NT2/D1 (cell line): ENCODE measurements around the gene LRMDA.

Experiments
- DNase-seq: peaks from one replicate; pipeline ENCODE4 v3.0.0-alpha.2; 2011; ENCODE audit warnings: low read depth, low spot score
- H3K27me3 ChIP-seq: 2 replicates; pipeline ENCODE4 v1.6.0; 2011; ENCODE audit warnings: mild to moderate bottlenecking; ENCODE audit not compliant: insufficient read length, insufficient read depth
- H3K36me3 ChIP-seq: 2 replicates; pipeline ENCODE4 v1.6.1; 2011; ENCODE audit warnings: mild to moderate bottlenecking, low read length, mixed read lengths; ENCODE audit not compliant: insufficient read depth, insufficient read length
- H3K4me1 ChIP-seq: 2 replicates; pipeline ENCODE4 v1.5.1; 2011; ENCODE audit not compliant: insufficient read depth, insufficient read length
- H3K4me3 ChIP-seq: 2 replicates; pipeline ENCODE4 v1.5.1; 2011; ENCODE audit warnings: low read depth; ENCODE audit not compliant: insufficient read length
- H3K9ac ChIP-seq: 2 replicates; pipeline ENCODE4 v1.6.0; 2011; ENCODE audit warnings: low read depth; ENCODE audit not compliant: insufficient read length
- H3K9me3 ChIP-seq: 2 replicates; pipeline ENCODE4 v1.5.1; 2011; ENCODE audit warnings: mild to moderate bottlenecking, low read length; ENCODE audit not compliant: insufficient read depth
- SUZ12 ChIP-seq: IDR thresholded peaks from 2 replicates; pipeline ENCODE4 v1.6.1; 2011; ENCODE audit not compliant: insufficient read length, insufficient read depth; ENCODE audit errors: extremely low read depth
- YY1 ChIP-seq: IDR thresholded peaks from 2 replicates; pipeline ENCODE4 v1.6.1; 2011; ENCODE audit not compliant: insufficient read length, insufficient read depth
- ZNF274 ChIP-seq: IDR thresholded peaks from 2 replicates; pipeline ENCODE4 v1.6.1; 2011; ENCODE audit warnings: mild to moderate bottlenecking, low read depth, low read length

Gene LRMDA

DNA sequence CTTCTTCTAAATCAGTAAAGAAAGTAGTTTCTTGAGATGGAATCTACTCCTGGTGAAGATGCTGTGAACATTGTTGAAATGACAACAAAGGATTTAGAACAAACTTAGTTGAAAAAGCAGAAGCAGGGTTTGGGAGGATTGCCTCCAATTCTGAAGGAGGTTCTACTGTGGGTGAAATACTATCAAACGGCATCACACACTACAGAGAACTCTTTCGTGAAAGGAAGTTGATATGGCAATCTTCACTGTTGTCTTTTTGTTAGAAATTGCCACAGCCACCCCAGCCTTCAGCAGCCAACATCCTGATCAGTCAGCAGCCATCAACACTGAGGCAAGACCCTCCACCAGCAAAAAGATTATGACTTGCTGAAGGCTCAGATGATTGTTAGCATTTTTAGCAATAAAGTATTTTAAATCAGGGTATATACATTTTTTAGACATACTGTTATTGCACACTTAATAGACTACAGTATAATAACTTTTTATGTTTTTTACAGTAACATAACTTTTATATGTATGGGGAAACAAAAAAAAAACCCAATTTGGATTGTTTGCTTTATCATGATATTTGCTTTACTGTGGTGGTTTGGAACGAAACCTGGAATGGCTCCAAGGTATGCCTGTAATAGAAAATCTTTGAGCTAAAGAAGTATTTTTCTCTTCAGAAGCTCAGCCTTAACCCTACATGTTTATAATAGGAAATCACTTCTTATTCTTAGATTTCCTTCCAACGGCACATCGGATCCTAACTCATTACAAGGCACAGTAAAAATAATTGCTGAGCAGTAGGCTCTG, 257.3 kb downstream of the LRMDA start:
- no peaks in the 10 kb centered on the region; the same call in 1 of the 2 replicates for H3K9me3 ChIP-seq
- H3K9ac ChIP-seq = no peak overlapping the region
- H3K4me1 ChIP-seq = no peaks in the 10 kb centered on the region
- no peaks in the 10 kb centered on the region for H3K36me3 ChIP-seq
- TF ChIP-seq ZNF274 = no peak
- no peak for TF ChIP-seq SUZ12
- no peak for TF ChIP-seq YY1
- DNase-seq = no peak
- H3K4me3 ChIP-seq = no peak overlapping the region
- H3K27me3 ChIP-seq = no peaks in the 10 kb centered on the region

DNA sequence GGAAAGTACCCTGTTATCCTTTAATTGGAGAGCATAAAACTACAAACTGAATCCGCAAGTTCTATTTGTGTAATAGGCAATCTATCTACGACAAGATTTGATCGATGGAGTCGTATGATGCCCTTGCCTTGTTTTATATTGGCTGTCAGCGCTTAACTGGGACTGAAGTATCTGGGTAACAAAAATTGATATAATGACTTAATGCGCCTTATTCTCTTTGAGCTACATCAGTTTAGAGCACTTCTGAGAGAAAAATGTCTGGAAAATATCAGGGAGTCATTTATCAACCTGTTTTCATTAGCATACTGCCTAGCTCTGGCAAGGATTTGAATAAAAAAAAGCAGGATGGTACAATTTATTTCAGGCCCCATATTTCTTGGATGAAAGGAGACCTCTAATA, 262.1 kb downstream of the LRMDA start:
- TF ChIP-seq YY1 (no peak), SUZ12 (no peak), ZNF274 (no peak)
- Histone ChIP-seq H3K4me1 (no peaks in the 10 kb centered on the region), H3K36me3 (no peaks in the 10 kb centered on the region), H3K27me3 (no peaks in the 10 kb centered on the region), H3K9ac (no peak overlapping the region), H3K9me3 (peaks cover 6% of the 10 kb centered on the region), H3K4me3 (no peak overlapping the region)
- DNase-seq = no peak

DNA sequence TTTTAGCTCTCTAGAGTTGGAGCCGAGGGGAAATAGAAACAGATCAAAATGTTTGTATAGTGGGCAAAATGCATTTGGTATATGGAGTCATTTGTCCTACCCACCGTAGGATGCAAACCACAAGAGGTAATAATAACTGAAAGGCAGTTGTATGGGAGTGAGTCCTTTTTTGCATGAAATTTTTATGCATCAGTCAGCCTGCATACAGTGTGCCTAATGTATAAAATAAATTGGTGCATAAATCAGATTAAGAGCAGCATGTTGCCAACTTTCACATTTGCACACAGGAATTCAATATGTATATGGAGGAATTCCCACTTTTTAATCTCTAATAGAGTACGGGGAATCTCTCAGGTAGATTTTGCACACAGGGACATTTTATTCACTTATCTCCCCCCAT, 262.8 kb downstream of the LRMDA start:
- H3K36me3 ChIP-seq = no peaks in the 10 kb centered on the region
- no peaks in the 10 kb centered on the region for H3K27me3 ChIP-seq
- no peak for TF ChIP-seq SUZ12
- no peak for TF ChIP-seq ZNF274
- TF ChIP-seq YY1 = no peak
- H3K9ac ChIP-seq = no peak overlapping the region
- no peak for DNase-seq
- no peaks in the 10 kb centered on the region for H3K4me1 ChIP-seq
- no peak overlapping the region for H3K4me3 ChIP-seq
- H3K9me3 ChIP-seq = peaks cover 6% of the 10 kb centered on the region

DNA sequence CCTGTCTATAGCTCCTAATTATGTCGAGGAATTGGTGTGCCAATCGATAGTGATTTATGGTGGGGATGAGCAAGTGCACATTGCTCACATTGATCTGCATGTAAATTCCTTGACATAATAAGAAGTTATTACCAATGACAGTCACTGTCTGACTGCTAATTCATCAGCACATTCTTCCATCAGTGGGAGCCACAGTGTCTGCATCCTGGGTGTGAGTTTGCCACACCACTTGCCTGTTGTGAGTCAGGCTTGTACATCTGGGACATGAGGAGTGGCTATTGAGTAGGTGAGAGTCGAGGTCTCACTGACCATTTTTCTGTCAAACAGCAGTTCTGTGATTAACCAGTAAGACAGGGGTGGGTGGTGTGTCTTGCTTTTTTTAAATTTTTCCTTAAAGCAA, 263.4 kb downstream of the LRMDA start:
- Histone ChIP-seq H3K27me3 (no peaks in the 10 kb centered on the region), H3K36me3 (no peaks in the 10 kb centered on the region), H3K9me3 (peaks cover 9% of the 10 kb centered on the region), H3K4me3 (no peak overlapping the region), H3K9ac (no peak overlapping the region), H3K4me1 (no peaks in the 10 kb centered on the region)
- TF ChIP-seq YY1 = no peak
- no peak for DNase-seq

DNA sequence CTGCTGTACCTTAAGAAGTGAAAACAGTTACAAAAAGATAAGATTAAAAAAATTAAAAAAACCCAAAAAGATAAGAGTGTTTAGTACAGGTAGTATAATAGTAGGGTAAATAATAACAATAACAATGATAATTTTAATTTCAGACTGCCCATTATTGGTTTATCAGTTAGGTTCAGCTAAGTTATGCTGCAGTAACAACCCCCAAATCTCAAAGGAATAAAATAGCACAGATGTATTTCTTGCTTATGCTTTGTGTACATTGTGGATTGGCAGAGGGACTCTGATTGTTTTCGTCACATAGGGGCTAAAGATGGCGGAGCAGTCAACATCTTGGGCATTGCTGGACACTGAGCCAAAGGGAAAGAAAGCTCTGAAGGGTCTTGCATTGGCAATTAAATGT, 264.6 kb downstream of the LRMDA start:
- no peak for DNase-seq
- Histone ChIP-seq H3K9ac (no peak overlapping the region), H3K36me3 (no peaks in the 10 kb centered on the region), H3K9me3 (peaks cover 11% of the 10 kb centered on the region), H3K27me3 (no peaks in the 10 kb centered on the region), H3K4me3 (no peak overlapping the region), H3K4me1 (no peaks in the 10 kb centered on the region)
- TF ChIP-seq SUZ12 = no peak

DNA sequence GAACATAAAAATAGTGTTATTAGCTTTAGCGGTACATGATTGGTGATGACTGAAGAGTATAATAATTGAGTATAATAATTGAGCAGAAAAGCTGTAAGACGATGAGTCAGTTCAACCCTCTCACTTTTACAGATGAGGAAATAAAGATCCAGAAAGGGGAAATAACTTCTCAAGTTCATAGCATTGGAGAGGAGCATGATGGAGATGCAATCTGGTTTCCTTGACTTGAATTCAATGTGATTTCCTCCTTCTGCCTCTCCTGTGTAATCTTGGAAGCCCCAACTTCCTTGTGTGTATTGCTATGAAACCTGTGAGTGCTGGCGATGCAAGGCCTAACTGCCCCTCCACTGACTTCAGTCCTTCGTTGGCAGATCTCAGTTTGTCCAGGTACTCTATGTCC, 265.1 kb downstream of the LRMDA start:
- H3K9me3 ChIP-seq = peaks cover 11% of the 10 kb centered on the region
- H3K36me3 ChIP-seq = no peaks in the 10 kb centered on the region
- H3K9ac ChIP-seq = no peak overlapping the region
- no peaks in the 10 kb centered on the region for H3K4me1 ChIP-seq
- TF ChIP-seq ZNF274 (no peak), YY1 (no peak), SUZ12 (no peak)
- no peaks in the 10 kb centered on the region for H3K27me3 ChIP-seq
- H3K4me3 ChIP-seq = no peak overlapping the region
- DNase-seq = no peak

DNA sequence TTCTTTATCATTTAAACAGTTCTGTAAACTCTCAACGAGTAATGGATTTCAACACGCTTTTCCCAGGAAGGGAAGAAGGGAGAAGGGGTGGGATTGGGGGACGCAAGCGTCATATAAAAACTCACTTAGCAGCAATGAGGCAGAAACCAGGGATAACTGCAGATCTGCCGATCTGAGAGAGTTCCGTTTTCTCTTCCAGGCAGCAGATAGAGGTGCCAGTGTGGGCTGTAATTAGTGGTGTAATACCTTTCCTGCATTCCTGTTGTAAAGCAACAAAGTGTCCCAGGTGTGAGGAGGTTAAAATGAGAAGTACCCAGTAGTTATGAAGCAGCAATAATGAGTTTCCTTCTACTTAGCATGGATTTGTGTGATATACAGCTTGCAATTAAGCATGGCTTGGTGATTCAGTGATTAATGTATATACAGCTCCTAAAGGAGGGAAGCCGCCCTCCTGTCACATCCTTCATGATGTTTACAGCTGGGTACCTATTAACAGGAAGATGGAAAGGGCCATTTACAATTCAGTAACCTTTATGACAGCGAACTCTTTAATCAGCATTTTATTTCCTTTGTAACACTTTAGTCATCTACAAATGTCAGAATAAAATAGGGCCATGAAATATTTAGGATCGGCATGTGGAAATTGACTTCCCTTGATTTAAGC, 271.9 kb downstream of the LRMDA start:
- H3K4me3 ChIP-seq = no peak overlapping the region
- H3K9ac ChIP-seq = no peak overlapping the region
- no peak for TF ChIP-seq YY1
- H3K36me3 ChIP-seq = no peaks in the 10 kb centered on the region
- H3K9me3 ChIP-seq = 0 out of 2 replicates have a peak, but pooled peaks cover 5% of the 10 kb centered on the region
- H3K27me3 ChIP-seq = peaks cover 2% of the 10 kb centered on the region
- DNase-seq = no peak
- H3K4me1 ChIP-seq = no peaks in the 10 kb centered on the region

DNA sequence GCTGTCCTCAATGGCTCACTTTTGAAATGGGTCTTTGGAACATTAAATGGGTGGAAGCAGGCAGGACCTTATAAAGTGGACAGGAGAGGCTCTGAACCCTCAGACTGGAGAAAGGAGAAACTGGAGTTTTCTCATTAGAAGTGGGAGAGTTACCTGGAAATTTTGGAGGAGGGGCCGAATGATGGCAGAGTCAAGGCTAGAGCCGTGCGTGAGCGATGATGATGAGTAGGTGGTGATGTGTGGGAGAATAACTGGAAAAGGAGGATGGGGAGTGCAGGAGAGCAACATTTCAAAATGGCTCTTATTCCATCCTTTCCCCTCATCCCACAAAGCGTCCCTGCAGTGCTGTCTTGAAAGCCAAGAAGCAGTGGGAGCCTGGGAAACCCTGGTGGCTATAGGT, 274.0 kb downstream of the LRMDA start:
- H3K9ac ChIP-seq = no peak overlapping the region
- H3K4me1 ChIP-seq = peaks cover 2% of the 10 kb centered on the region
- H3K36me3 ChIP-seq = no peaks in the 10 kb centered on the region
- DNase-seq = no peak
- H3K27me3 ChIP-seq = peaks cover 2% of the 10 kb centered on the region
- TF ChIP-seq YY1 (no peak), ZNF274 (no peak), SUZ12 (no peak)
- no peaks in the 10 kb centered on the region for H3K9me3 ChIP-seq
- no peak overlapping the region for H3K4me3 ChIP-seq
